ENCODE results near the gene P2RY6. TPM values are rescaled to one million over a fixed set of nuclear protein-coding genes. Genes with fewer than 3 reads are reported as not detected.

P2RY6 gene
- total RNA-seq, 4 donors from 2014 or later = 1.0 to 4.2 (median 2.4) TPM

- DNase-seq (ENCODE audit: low spot score) = no peak
- ATAC-seq (ENCODE audit: low FRiP score) = no peak
- TF ChIP-seq CTCF (IDR thresholded peaks at IDR 0.05) = no peak
Measured at GRCh38 chr11:73244589-73245240, 27.4 kb upstream of the P2RY6 start.

GRCh38 chr11:73245461-73245860 is 26.7 kb upstream of the P2RY6 start:
- no peak for ATAC-seq (ENCODE audit: low FRiP score)
- no peak for TF ChIP-seq CTCF (IDR thresholded peaks at IDR 0.05)
- no peak for DNase-seq (ENCODE audit: low spot score)

GRCh38 chr11:73246303-73246702 is 25.8 kb upstream of the P2RY6 start:
- no peak for TF ChIP-seq CTCF (IDR thresholded peaks at IDR 0.05)
- DNase-seq (ENCODE audit: low spot score) (no peak), ATAC-seq (ENCODE audit: low FRiP score) (no peak)

- DNase-seq (ENCODE audit: low spot score) = no peak
- TF ChIP-seq CTCF (IDR thresholded peaks at IDR 0.05) = no peak
- ATAC-seq (ENCODE audit: low FRiP score) = no peak
Measured at GRCh38 chr11:73248526-73249185, 23.5 kb upstream of the P2RY6 start.

GRCh38 chr11:73249304-73249703 is 22.8 kb upstream of the P2RY6 start:
- no peak for TF ChIP-seq CTCF (IDR thresholded peaks at IDR 0.05)
- ATAC-seq (ENCODE audit: low FRiP score) (no peak), DNase-seq (ENCODE audit: low spot score) (no peak)

GRCh38 chr11:73249853-73250783 is 22.0 kb upstream of the P2RY6 start:
- TF ChIP-seq CTCF (IDR thresholded peaks at IDR 0.05) = no peak

More at GRCh38 chr11:73249853-73250783, 22.0 kb upstream of the P2RY6 start:
- no peak for ATAC-seq (ENCODE audit: low FRiP score)
- DNase-seq (ENCODE audit: low spot score) = no peak

Data from omental fat pad (tissue), 4 donors.